ENCODE data around the gene VGLL2. TPM values are rescaled to one million over a fixed set of nuclear protein-coding genes. Genes with fewer than 3 reads are reported as not detected.

VGLL2 gene
- polyA plus RNA-seq, 1 experiment = not detected

GRCh38 chr6:117270055-117270842 is 4.9 kb downstream of the VGLL2 start:
- no peak for DNase-seq (ENCODE audit: low read depth)
- no peak overlapping the region for H3K4me3 ChIP-seq (ENCODE audit: low read depth, low read length)
- no peaks in the 10 kb centered on the region for H3K36me3 ChIP-seq (ENCODE audit: control insufficient read depth, insufficient read depth, low read length)
- H3K27me3 ChIP-seq (ENCODE audit: control insufficient read depth, insufficient read depth, low read length) = peaks cover 48% of the 10 kb centered on the region
- no peak for TF ChIP-seq CTCF (IDR thresholded peaks at IDR 0.05; ENCODE audit: insufficient read depth, low read depth, low read length)
- ChIA-PET CTCF (interaction anchor here (1.5 kb wide), 1 partner anchor 10 kb away, joined by 4 read pairs; no protein-coding TSS in a partner anchor), POLR2A (no interaction called here)

- Histone ChIP-seq H3K27me3 (ENCODE audit: control insufficient read depth, insufficient read depth, low read length) (peaks cover 44% of the 10 kb centered on the region), H3K36me3 (ENCODE audit: control insufficient read depth, insufficient read depth, low read length) (no peaks in the 10 kb centered on the region), H3K4me3 (ENCODE audit: low read depth, low read length) (no peak overlapping the region)
- ChIA-PET POLR2A (no interaction called here), CTCF (interaction anchor here (1.5 kb wide), 1 partner anchor 9 kb away, joined by 4 read pairs; no protein-coding TSS in a partner anchor)
- TF ChIP-seq CTCF (IDR thresholded peaks at IDR 0.05; ENCODE audit: insufficient read depth, low read depth, low read length) = no peak
- DNase-seq (ENCODE audit: low read depth) = no peak
These were observed 5.6 kb downstream of the VGLL2 start for GRCh38 chr6:117270843-117271507.

- H3K27me3 ChIP-seq (ENCODE audit: control insufficient read depth, insufficient read depth, low read length) = peaks cover 32% of the 10 kb centered on the region
- DNase-seq (ENCODE audit: low read depth) = no peak
- ChIA-PET CTCF (no interaction called here), POLR2A (no interaction called here)
- no peak for TF ChIP-seq CTCF (IDR thresholded peaks at IDR 0.05; ENCODE audit: insufficient read depth, low read depth, low read length)
- no peak overlapping the region for H3K4me3 ChIP-seq (ENCODE audit: low read depth, low read length)
- no peaks in the 10 kb centered on the region for H3K36me3 ChIP-seq (ENCODE audit: control insufficient read depth, insufficient read depth, low read length)
These were observed 6.9 kb downstream of the VGLL2 start for GRCh38 chr6:117272032-117272866.

GRCh38 chr6:117272891-117273290 is 7.5 kb downstream of the VGLL2 start:
- POLR2A ChIA-PET = no interaction called here
- DNase-seq (ENCODE audit: low read depth) = no peak
- CTCF ChIA-PET = no interaction called here
- Histone ChIP-seq H3K4me3 (ENCODE audit: low read depth, low read length) (no peak overlapping the region), H3K27me3 (ENCODE audit: control insufficient read depth, insufficient read depth, low read length) (peaks cover 30% of the 10 kb centered on the region), H3K36me3 (ENCODE audit: control insufficient read depth, insufficient read depth, low read length) (no peaks in the 10 kb centered on the region)
- no peak for TF ChIP-seq CTCF (IDR thresholded peaks at IDR 0.05; ENCODE audit: insufficient read depth, low read depth, low read length)

- CTCF ChIA-PET = no interaction called here
- POLR2A ChIA-PET = no interaction called here
- no peak for DNase-seq (ENCODE audit: low read depth)
- Histone ChIP-seq H3K27me3 (ENCODE audit: control insufficient read depth, insufficient read depth, low read length) (peaks cover 10% of the 10 kb centered on the region), H3K36me3 (ENCODE audit: control insufficient read depth, insufficient read depth, low read length) (no peaks in the 10 kb centered on the region), H3K4me3 (ENCODE audit: low read depth, low read length) (no peak overlapping the region)
- TF ChIP-seq CTCF (IDR thresholded peaks at IDR 0.05; ENCODE audit: insufficient read depth, low read depth, low read length) = no peak
These were observed 9.8 kb downstream of the VGLL2 start for GRCh38 chr6:117275205-117275604.
